ENCODE measurements around the gene RNF212. TPM values are rescaled to one million over a fixed set of nuclear protein-coding genes. Genes with fewer than 3 reads are reported as not detected.

The RNF212 gene
- total and polyA plus RNA-seq, 2 donors (not counting 3 experiments of a cell fraction or from before 2014, with no cell fraction given): 2.3 to 2.8 TPM

DNA sequence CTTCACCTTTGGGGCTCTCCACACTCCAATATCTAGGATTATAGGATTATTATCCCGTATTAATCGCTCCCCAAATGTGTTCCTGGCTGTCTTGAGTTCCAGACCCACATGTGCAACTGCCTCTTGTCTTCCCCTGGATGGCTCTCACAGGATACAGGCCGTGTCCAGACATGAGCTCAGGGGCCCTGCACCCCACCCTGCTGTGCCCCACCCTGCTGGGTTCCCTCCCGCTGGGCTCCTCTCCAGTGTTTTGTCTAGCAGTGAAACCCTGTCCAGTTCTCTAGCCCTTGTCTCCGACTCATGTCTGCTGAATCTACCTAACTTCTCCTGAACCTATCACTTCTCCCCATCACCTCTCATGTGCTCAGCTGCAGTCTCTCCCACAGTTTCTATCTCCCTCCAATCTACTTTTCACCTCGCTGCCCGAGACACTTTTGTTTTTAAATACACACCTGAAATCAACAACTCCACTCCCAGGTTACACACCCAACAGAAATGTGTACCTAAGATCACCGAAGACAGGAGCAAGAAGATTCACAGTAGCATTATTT lies 2.0 kb downstream of the RNF212 start:
- no peaks in the 10 kb centered on the region for H3K79me2 ChIP-seq (ENCODE audit: control insufficient read depth, insufficient read depth, low read length)
- H3K27me3 ChIP-seq (ENCODE audit: control insufficient read depth in 2 of 2, insufficient read depth in 2 of 2, low read length in 2 of 2): peaks cover 2 to 3% of the 10 kb centered on the region in 2 experiments
- no peaks in the 10 kb centered on the region for H3K36me3 ChIP-seq (ENCODE audit: control insufficient read depth in 2 of 2, extremely low read depth in 1 of 2, insufficient read depth in 2 of 2, low read length in 2 of 2)
- no peak overlapping the region for H2AFZ ChIP-seq (ENCODE audit: low read depth, low read length)
- H3K9me1 ChIP-seq (replicated peaks; ENCODE audit: control insufficient read depth, extremely low read depth, insufficient read depth, low read length): no peaks in the 10 kb centered on the region
- DNase-seq (ENCODE audit: low read depth, low spot score) (no peak), FAIRE-seq (no peak)
- ChIA-PET CTCF (no interaction called here), POLR2A (no interaction called here)
- no peak overlapping the region for H3K4me3 ChIP-seq (replicated peaks in 1 of 3; ENCODE audit: insufficient read depth in 1 of 3, low read depth in 1 of 3, low read length in 3 of 3)
- TF ChIP-seq POLR2AphosphoS5 (IDR thresholded peaks at IDR 0.05; ENCODE audit: insufficient read depth, low read depth, low read length) (no peak), FOS (IDR thresholded peaks at IDR 0.05; ENCODE audit: borderline replicate concordance, insufficient read depth, low read length) (no peak), JUN (IDR thresholded peaks at IDR 0.05; ENCODE audit: borderline replicate concordance, insufficient read depth, insufficient read length, low read depth) (no peak), POLR2A (IDR thresholded peaks at IDR 0.05; ENCODE audit: low read depth, low read length) (no peak), MYC (IDR thresholded peaks at IDR 0.05; ENCODE audit: low read depth, low read length) (no peak), GATA2 (IDR thresholded peaks at IDR 0.05; ENCODE audit: insufficient read depth, insufficient read length, low read depth, low read length) (no peak), EZH2 (IDR thresholded peaks at IDR 0.05; ENCODE audit: borderline replicate concordance, low read depth, low read length, severe bottlenecking) (no peak)
- TF ChIP-seq, protein P1, sequence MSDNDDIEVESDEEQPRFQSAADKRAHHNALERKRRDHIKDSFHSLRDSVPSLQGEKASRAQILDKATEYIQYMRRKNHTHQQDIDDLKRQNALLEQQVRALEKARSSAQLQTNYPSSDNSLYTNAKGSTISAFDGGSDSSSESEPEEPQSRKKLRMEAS (IDR thresholded peaks at IDR 0.05; ENCODE audit: insufficient read depth, insufficient read length): no peak
- TF ChIP-seq, protein P2, sequence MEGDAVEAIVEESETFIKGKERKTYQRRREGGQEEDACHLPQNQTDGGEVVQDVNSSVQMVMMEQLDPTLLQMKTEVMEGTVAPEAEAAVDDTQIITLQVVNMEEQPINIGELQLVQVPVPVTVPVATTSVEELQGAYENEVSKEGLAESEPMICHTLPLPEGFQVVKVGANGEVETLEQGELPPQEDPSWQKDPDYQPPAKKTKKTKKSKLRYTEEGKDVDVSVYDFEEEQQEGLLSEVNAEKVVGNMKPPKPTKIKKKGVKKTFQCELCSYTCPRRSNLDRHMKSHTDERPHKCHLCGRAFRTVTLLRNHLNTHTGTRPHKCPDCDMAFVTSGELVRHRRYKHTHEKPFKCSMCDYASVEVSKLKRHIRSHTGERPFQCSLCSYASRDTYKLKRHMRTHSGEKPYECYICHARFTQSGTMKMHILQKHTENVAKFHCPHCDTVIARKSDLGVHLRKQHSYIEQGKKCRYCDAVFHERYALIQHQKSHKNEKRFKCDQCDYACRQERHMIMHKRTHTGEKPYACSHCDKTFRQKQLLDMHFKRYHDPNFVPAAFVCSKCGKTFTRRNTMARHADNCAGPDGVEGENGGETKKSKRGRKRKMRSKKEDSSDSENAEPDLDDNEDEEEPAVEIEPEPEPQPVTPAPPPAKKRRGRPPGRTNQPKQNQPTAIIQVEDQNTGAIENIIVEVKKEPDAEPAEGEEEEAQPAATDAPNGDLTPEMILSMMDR (IDR thresholded peaks at IDR 0.05; ENCODE audit: extremely low read depth in 1 of 2, insufficient read depth in 1 of 2, low read depth in 1 of 2, low read length in 2 of 2): no peak
- H3K4me1 ChIP-seq (ENCODE audit: control insufficient read depth, extremely low read depth, insufficient read depth, low read length): no peaks in the 10 kb centered on the region
- intact Hi-C loops (cut with micrococcal nuclease) (no loop called here), dilution Hi-C loops (cut with MboI; ENCODE audit: extremely low pct_ligation_motif_present, low sequenced_read_pairs) (no loop called here)
- H3K9ac ChIP-seq (replicated peaks; ENCODE audit: extremely low read depth, insufficient read depth, low read length): no peak overlapping the region
- no peak overlapping the region for H3K4me2 ChIP-seq (ENCODE audit: insufficient read depth, low read length)
- H3K9me3 ChIP-seq (replicated peaks; ENCODE audit: control insufficient read depth, insufficient read depth, low read length): no peaks in the 10 kb centered on the region
- H4K20me1 ChIP-seq (replicated peaks; ENCODE audit: control insufficient read depth, extremely low read depth, insufficient read depth, low read length): no peaks in the 10 kb centered on the region
- H3K27ac ChIP-seq (ENCODE audit: insufficient read depth, low read depth, low read length): no peak overlapping the region
- BruUV-seq (replicated peaks): no TSS peak
